ENCODE measurements around the gene LSM14A. TPM values are rescaled to one million over a fixed set of nuclear protein-coding genes. Genes with fewer than 3 reads are reported as not detected.

Gene LSM14A
- total and polyA plus RNA-seq, 2 of the 13 experiments (the other 11 are each of a cell fraction or from before 2014, with no cell fraction given): 77.0 to 83.6 TPM

GRCh38 chr19:34134190-34135053 is 37.9 kb upstream of the LSM14A start (continued):
- TF ChIP-seq KLF9 (CRISPR knock-in tag; IDR thresholded peaks at IDR 0.05; ENCODE audit: low read depth) (0 out of 2 replicates have a peak, but pooled peaks have one; percentile 32), SRSF4 (IDR thresholded peaks at IDR 0.05; ENCODE audit: low read depth, low read length, poor library complexity, severe bottlenecking) (no peak), BCL6 (CRISPR knock-in tag; IDR thresholded peaks at IDR 0.05) (no peak), ZNF709 (CRISPR knock-in tag; IDR thresholded peaks at IDR 0.05) (0 out of 2 replicates have a peak, but pooled peaks have one; percentile 8), ATF7-NPFF (CRISPR knock-in tag; IDR thresholded peaks at IDR 0.05; ENCODE audit: low read depth) (peak; percentile 51), ZNF136 (CRISPR knock-in tag; IDR thresholded peaks at IDR 0.05; ENCODE audit: low read depth) (no peak), ZNF317 (CRISPR knock-in tag; IDR thresholded peaks at IDR 0.05) (peak; percentile 48; the same call in 1 of the 2 replicates), SUZ12 (IDR thresholded peaks at IDR 0.05; ENCODE audit: low read depth, low read length) (peak; percentile 48; the same call in 1 of the 2 replicates), ZNF275 (CRISPR knock-in tag; IDR thresholded peaks at IDR 0.05; ENCODE audit: borderline replicate concordance) (no peak), SALL2 (CRISPR knock-in tag; IDR thresholded peaks at IDR 0.05) (0 out of 2 replicates have a peak, but pooled peaks have one; percentile 30), PHF5A (CRISPR knock-in tag; IDR thresholded peaks at IDR 0.05; ENCODE audit: low read depth, unreplicated experiment) (no peak), TCF7L2 (IDR thresholded peaks at IDR 0.05; ENCODE audit: low read depth, low read length) (no peak), ZNF274 (CRISPR knock-in tag; IDR thresholded peaks at IDR 0.05) (no peak), ZNF235 (CRISPR knock-in tag; IDR thresholded peaks at IDR 0.05; ENCODE audit: borderline replicate concordance) (0 out of 2 replicates have a peak, but pooled peaks have one; percentile 48), GPN1 (CRISPR knock-in tag; IDR thresholded peaks at IDR 0.05; ENCODE audit: borderline replicate concordance) (0 out of 2 replicates have a peak, but pooled peaks have one; percentile 32), ZNF18 (CRISPR knock-in tag; IDR thresholded peaks at IDR 0.05; ENCODE audit: insufficient replicate concordance) (peak; percentile 70), U2AF1 (optimal IDR thresholded peaks at IDR 0.05; ENCODE audit: low read depth, low read length) (no peak), TEAD2 (CRISPR knock-in tag; IDR thresholded peaks at IDR 0.05) (0 out of 2 replicates have a peak, but pooled peaks have one; percentile 24), STAT6 (CRISPR knock-in tag; IDR thresholded peaks at IDR 0.05; ENCODE audit: borderline replicate concordance) (no peak), MXD3 (CRISPR knock-in tag; IDR thresholded peaks at IDR 0.05) (peak; percentile 74), NKX3-1 (CRISPR knock-in tag; IDR thresholded peaks at IDR 0.05) (no peak), ZNF557 (CRISPR knock-in tag; IDR thresholded peaks at IDR 0.05) (0 out of 2 replicates have a peak, but pooled peaks have one; percentile 30), SP1 (IDR thresholded peaks at IDR 0.05) (no peak), SP1 (CRISPR knock-in tag; IDR thresholded peaks at IDR 0.05) (peak; percentile 85)
